WTC11 (cell line): ENCODE results near the gene GUCY1A2.

Source experiments
- CBFB ChIP-seq: sonication (generic); formaldehyde crosslinking; IDR thresholded peaks from 2 replicates; pipeline ENCODE4 v1.8.1; 2022; ENCODE audit warnings: mild to moderate bottlenecking, low read depth, missing genetic modification reagents
- CREB1 ChIP-seq: sonication (generic); formaldehyde crosslinking; IDR thresholded peaks from 2 replicates; pipeline ENCODE4 v1.8.0; 2023; ENCODE audit warnings: mild to moderate bottlenecking, missing genetic modification reagents
- KAT7 ChIP-seq: sonication (generic); formaldehyde crosslinking; IDR thresholded peaks from 2 replicates; pipeline ENCODE4 v1.8.1; 2023; ENCODE audit warnings: missing genetic modification reagents, mild to moderate bottlenecking, borderline replicate concordance
- ZNF281 ChIP-seq: sonication (generic); formaldehyde crosslinking; IDR thresholded peaks from 2 replicates; pipeline ENCODE4 v1.8.0; 2023; ENCODE audit warnings: mild to moderate bottlenecking, missing genetic modification reagents
- TF ChIP-seq, protein P1 (sequence below): fragments of 200-600 bp; IDR thresholded peaks from 2 replicates; pipeline ENCODE4 v1.8.0; 2022; ENCODE audit warnings: antibody characterized with exemption
- TF ChIP-seq, protein P2 (sequence below): sonication (generic); formaldehyde crosslinking; IDR thresholded peaks from 2 replicates; pipeline ENCODE4 v1.8.1; 2023; ENCODE audit warnings: mild to moderate bottlenecking, missing genetic modification reagents, moderate library complexity
- TF ChIP-seq, protein P3 (sequence below): sonication (generic); formaldehyde crosslinking; IDR thresholded peaks from 2 replicates; pipeline ENCODE4 v1.8.1; 2022; ENCODE audit warnings: mild to moderate bottlenecking, missing genetic modification reagents, moderate library complexity, borderline replicate concordance

- TF ChIP-seq CREB1, result no peak
- TF ChIP-seq CBFB, result no peak
- TF ChIP-seq, protein P1, sequence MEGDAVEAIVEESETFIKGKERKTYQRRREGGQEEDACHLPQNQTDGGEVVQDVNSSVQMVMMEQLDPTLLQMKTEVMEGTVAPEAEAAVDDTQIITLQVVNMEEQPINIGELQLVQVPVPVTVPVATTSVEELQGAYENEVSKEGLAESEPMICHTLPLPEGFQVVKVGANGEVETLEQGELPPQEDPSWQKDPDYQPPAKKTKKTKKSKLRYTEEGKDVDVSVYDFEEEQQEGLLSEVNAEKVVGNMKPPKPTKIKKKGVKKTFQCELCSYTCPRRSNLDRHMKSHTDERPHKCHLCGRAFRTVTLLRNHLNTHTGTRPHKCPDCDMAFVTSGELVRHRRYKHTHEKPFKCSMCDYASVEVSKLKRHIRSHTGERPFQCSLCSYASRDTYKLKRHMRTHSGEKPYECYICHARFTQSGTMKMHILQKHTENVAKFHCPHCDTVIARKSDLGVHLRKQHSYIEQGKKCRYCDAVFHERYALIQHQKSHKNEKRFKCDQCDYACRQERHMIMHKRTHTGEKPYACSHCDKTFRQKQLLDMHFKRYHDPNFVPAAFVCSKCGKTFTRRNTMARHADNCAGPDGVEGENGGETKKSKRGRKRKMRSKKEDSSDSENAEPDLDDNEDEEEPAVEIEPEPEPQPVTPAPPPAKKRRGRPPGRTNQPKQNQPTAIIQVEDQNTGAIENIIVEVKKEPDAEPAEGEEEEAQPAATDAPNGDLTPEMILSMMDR, result no peak
- no peak for TF ChIP-seq KAT7 (CRISPR knock-in tag)
- TF ChIP-seq, protein P2, sequence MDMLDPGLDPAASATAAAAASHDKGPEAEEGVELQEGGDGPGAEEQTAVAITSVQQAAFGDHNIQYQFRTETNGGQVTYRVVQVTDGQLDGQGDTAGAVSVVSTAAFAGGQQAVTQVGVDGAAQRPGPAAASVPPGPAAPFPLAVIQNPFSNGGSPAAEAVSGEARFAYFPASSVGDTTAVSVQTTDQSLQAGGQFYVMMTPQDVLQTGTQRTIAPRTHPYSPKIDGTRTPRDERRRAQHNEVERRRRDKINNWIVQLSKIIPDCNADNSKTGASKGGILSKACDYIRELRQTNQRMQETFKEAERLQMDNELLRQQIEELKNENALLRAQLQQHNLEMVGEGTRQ, result no peak
- TF ChIP-seq, protein P3, sequence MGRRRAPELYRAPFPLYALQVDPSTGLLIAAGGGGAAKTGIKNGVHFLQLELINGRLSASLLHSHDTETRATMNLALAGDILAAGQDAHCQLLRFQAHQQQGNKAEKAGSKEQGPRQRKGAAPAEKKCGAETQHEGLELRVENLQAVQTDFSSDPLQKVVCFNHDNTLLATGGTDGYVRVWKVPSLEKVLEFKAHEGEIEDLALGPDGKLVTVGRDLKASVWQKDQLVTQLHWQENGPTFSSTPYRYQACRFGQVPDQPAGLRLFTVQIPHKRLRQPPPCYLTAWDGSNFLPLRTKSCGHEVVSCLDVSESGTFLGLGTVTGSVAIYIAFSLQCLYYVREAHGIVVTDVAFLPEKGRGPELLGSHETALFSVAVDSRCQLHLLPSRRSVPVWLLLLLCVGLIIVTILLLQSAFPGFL (CRISPR knock-in tag), result no peak
- TF ChIP-seq ZNF281, result no peak
These were observed 197.0 kb downstream of the GUCY1A2 start for GRCh38 chr11:106821291-106821690.
